SK-N-MC (cell line): ENCODE results near the gene INSIG1.

Source experiments
- DNase-seq: peaks from one replicate; pipeline ENCODE4 v3.0.0-alpha.2; 2011; ENCODE audit warnings: low read depth, low spot score
- H3K27ac ChIP-seq: fragments of 200-600 bp; sonication (generic); 2 replicates; pipeline ENCODE4 v1.5.1; 2016; ENCODE audit warnings: mixed run types
- H3K36me3 ChIP-seq: fragments of 200-600 bp; sonication (generic); 2 replicates; pipeline ENCODE4 v1.6.1; 2017; ENCODE audit warnings: antibody characterized with exemption, low read length, mixed read lengths; ENCODE audit not compliant: insufficient read depth
- H3K4me3 ChIP-seq: fragments of 200-600 bp; sonication (generic); 2 replicates; pipeline ENCODE4 v1.5.1; 2016
- H3K9ac ChIP-seq: fragments of 200-600 bp; sonication (generic); 2 replicates; pipeline ENCODE4 v1.8.0; 2017; ENCODE audit warnings: mixed run types, mixed read lengths; ENCODE audit not compliant: insufficient read length
- H3K9me3 ChIP-seq: fragments of 200-600 bp; sonication (generic); 2 replicates; pipeline ENCODE4 v1.6.1; 2017; ENCODE audit warnings: low read depth, mild to moderate bottlenecking, antibody characterized with exemption, low read length, moderate library complexity, mixed read lengths
- EZH2 ChIP-seq: fragments of 200-600 bp; sonication (generic); IDR thresholded peaks from one replicate; pipeline ENCODE4 v1.6.1; 2017; ENCODE audit warnings: antibody characterized with exemption
- FOXP2 ChIP-seq: optimal IDR thresholded peaks from 2 replicates; pipeline ENCODE3; 2011; ENCODE audit warnings: mild to moderate bottlenecking, moderate library complexity; ENCODE audit not compliant: insufficient read depth; ENCODE audit errors: extremely low read length, control extremely low read depth
- POLR2AphosphoS5 ChIP-seq: IDR thresholded peaks from 2 replicates; pipeline ENCODE4 v1.6.1; 2012; ENCODE audit warnings: mild to moderate bottlenecking, low read depth, low read length, borderline replicate concordance

INSIG1 gene

DNA sequence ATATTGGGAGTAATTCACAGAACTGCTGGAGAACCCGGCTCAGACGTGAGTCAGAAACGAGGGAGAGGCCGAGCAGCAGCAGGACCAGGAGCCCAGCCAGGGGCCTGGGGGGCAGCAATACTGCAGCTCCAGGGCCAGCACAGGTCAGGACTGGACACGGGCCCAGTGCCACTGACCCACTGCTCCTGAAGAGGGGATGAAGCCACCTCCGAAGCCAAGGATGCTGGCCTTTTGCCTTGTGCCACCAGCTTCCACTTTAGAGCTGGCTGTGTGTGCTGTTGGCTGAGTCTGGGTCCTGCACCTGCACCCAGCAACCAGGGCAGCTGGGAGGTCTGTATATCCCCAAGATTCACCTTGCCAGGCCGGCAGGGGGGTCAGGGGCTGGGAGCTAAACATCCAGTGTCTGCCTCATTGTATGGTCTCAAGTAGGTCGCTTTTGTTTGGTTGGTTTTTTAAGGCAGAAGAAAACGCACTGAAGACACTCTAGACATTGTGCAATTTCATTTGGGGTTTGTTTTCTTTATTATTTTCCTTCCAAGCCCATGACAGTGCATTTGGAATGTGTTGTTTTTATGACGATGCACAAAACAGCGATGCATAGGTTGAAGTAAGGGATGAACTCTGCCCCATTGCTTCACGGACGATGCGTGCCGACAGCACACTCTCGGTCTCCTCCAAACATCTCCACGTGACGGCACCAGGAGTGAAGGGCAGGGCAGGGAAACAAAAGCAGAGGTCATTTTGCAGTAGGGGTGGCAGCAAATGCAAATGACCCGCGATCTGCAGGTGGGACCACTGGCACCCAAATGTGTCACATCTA, 27.7 kb upstream of the INSIG1 start:
- Histone ChIP-seq H3K27ac (no peak overlapping the region), H3K36me3 (no peaks in the 10 kb centered on the region), H3K4me3 (no peak overlapping the region), H3K9me3 (no peaks in the 10 kb centered on the region), H3K9ac (no peak overlapping the region)
- TF ChIP-seq POLR2AphosphoS5 (no peak), EZH2 (no peak), FOXP2 (no peak)
- no peak for DNase-seq

DNA sequence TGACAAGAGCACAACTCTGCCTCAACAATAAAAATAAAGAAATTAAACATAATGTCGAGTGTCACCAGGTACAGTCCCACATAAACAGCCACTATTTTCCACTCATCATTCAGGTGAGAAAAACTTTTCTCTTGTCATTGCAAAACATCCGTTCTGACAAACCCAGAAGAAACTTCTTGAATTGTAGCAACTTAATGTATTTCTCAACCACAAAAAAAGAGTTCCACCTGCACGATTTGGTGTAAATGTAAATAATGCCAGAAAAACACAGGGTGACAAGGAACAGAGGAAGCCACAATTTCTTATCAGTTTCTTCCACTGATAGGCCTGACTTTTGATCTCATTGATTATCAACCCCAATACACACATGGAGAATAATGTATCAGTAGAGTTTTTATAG, 26.8 kb upstream of the INSIG1 start:
- H3K9me3 ChIP-seq = no peaks in the 10 kb centered on the region
- no peak overlapping the region for H3K9ac ChIP-seq
- no peaks in the 10 kb centered on the region for H3K36me3 ChIP-seq
- no peak overlapping the region for H3K4me3 ChIP-seq
- no peak for DNase-seq
- TF ChIP-seq POLR2AphosphoS5 (no peak), EZH2 (no peak), FOXP2 (no peak)
- no peak overlapping the region for H3K27ac ChIP-seq

DNA sequence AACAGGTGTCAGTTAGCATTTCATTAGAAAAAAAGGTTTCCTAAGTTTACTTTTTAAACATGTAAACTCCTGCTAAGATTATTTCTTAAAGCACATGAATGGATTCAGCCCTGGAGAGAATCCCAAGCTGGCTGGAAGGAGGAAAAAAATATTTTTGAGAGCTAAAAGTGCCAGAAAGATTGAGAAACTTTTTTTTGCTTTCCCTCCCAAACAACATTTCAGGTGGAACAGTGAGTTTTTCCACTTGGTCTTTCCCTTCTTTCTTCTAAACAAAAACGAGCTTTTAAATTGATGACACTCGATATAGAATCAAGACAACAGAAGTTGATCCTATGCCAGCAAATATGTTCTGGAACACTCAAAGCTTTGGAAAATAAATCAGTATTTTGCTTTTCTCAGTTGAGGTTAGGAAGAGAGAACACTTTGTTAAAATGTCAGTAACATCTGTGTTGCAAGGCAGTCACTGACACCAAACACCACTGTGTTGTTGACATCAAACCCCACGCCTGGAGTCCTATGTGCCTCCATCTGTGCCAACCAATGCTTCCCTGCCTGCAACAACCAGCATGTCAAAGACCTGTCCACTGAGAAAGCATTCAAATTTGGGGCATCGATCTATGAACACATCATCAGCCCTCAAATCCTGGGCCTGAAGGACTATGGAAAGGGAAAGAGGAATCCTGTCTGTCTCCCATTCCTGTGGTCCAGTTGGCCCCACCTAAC, 22.9 kb upstream of the INSIG1 start:
- H3K9ac ChIP-seq = no peak overlapping the region
- no peak for DNase-seq
- H3K4me3 ChIP-seq = no peak overlapping the region
- no peaks in the 10 kb centered on the region for H3K9me3 ChIP-seq
- TF ChIP-seq FOXP2 (no peak), POLR2AphosphoS5 (no peak), EZH2 (no peak)
- no peak overlapping the region for H3K27ac ChIP-seq
- no peaks in the 10 kb centered on the region for H3K36me3 ChIP-seq

DNA sequence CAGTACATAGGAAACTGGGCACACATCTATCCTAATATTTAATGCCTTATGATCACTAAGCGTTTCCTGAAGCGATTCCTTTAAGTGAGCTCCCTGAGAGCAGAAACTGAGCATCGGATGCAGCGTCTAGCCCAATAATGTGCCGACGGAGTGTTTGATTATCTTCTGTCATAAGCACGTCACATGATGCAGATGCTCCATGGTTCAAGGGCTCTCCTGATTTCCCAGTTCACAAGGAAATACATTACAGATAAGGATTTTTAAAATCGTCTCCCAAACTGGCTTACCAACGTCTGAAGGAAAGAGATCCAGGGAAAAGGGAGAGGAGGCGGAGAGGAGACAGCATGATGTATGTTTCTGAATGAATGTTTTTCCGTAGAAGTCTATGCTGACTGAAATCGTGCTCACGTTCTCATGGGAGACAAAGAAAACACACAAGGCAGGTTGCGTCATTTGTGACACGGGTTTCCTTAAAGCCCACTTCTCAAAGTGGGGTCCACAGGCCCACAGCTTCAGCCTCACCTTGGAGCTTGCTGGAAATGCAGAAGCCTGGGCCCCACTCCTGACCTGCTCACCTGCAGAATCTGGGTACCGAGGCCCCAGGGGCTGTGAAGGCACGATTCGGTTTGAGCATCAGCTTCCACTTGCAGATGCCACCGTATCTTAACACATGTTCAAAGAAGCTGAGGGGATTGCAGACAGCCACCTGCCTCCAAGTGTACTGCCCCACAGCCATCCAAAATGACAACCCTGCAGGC, 21.5 kb upstream of the INSIG1 start:
- no peak for DNase-seq
- TF ChIP-seq FOXP2 (no peak), EZH2 (no peak), POLR2AphosphoS5 (no peak)
- Histone ChIP-seq H3K36me3 (no peaks in the 10 kb centered on the region), H3K9ac (no peak overlapping the region), H3K27ac (no peak overlapping the region), H3K9me3 (no peaks in the 10 kb centered on the region), H3K4me3 (no peak overlapping the region)

DNA sequence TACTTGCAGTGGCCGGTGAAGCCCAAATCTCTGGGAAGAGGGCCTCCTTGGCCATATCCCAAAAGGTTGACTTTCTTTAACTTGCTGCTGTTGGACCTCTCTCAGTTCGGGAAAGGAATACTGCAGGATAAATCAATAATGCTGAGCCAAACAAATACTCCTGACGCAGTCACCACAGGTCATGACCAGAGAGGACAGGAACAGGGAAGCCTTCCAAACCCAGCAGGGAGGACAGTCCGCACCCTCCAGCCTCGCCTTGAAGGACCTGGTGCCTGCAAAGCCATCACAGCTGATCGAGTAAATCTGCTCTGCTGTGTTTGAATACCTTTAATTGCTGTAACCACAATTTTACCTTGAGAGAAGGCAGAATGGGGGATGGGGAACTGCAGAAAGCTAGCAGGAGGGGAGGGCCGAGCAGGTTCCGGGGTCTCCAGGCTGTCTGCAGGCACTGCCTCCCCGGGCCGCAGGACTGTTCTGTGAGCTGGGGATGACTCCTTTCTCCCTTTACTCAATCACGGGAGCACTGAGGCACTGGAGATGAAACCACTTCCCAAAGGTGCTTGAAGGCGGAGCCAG, 20.8 kb upstream of the INSIG1 start:
- Histone ChIP-seq H3K9ac (no peak overlapping the region), H3K4me3 (no peak overlapping the region), H3K36me3 (no peaks in the 10 kb centered on the region), H3K9me3 (no peaks in the 10 kb centered on the region), H3K27ac (no peak overlapping the region)
- TF ChIP-seq EZH2 (no peak), POLR2AphosphoS5 (no peak), FOXP2 (no peak)
- no peak for DNase-seq

DNA sequence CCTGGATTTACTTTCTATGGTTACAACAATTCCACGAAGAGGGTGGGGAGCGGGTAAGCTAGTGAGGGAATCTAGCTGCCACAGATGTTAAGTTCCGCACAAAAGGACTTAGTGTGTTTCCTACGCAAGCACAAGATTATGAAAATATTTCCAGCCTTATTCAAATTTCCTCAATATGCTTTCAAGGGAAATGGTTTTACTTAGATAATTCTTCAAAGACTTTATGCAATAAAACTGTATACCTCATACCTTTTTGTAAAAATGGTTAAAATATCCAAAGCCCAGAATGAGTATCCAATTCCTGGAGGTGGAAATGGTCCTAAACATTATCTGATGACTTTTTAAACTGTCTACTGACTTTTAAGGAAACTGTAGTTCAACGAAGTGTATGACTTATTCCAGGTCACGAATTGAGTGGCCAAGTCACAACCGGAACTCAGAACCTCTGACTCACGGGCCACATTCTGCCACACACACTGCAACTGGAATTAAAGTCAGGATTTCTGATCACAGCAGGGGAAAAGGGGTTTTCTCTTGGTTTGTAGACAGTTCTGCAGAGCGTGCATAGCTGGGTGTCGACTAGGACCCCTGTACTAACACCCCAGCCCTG, 20.2 kb upstream of the INSIG1 start:
- Histone ChIP-seq H3K27ac (no peak overlapping the region), H3K9ac (no peak overlapping the region), H3K9me3 (no peaks in the 10 kb centered on the region), H3K4me3 (no peak overlapping the region), H3K36me3 (no peaks in the 10 kb centered on the region)
- DNase-seq = no peak
- no peak for TF ChIP-seq EZH2

DNA sequence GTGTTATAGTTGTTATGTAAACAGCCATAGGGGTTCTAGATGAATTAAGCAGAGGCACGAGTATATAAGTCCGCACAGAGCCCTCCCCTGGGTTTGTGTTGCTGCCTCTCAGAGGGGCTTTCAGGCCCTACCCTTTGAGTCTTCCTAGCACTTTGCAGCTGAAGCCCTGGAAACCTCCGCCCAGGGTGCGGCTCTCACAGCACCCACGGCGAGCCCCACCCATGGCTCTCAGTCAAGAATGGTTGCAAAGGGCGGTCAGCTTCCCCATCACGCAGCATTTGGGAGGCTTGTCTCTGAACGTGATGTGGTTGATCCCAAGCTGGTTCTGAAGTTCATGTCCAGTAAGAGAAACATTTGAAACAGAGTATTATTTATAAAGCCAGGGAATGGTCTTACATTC, 18.8 kb upstream of the INSIG1 start:
- Histone ChIP-seq H3K36me3 (no peaks in the 10 kb centered on the region), H3K27ac (no peak overlapping the region), H3K4me3 (no peak overlapping the region), H3K9me3 (no peaks in the 10 kb centered on the region), H3K9ac (no peak overlapping the region)
- TF ChIP-seq POLR2AphosphoS5 (no peak), EZH2 (no peak), FOXP2 (no peak)
- DNase-seq = no peak
